ENCODE results near the gene TDRD7. TPM values are rescaled to one million over a fixed set of nuclear protein-coding genes. Genes with fewer than 3 reads are reported as not detected.

Gene TDRD7
- total and polyA plus RNA-seq, 2 of the 13 experiments (the other 11 are each of a cell fraction or from before 2014, with no cell fraction given): 9.8 to 15.5 TPM

DNA sequence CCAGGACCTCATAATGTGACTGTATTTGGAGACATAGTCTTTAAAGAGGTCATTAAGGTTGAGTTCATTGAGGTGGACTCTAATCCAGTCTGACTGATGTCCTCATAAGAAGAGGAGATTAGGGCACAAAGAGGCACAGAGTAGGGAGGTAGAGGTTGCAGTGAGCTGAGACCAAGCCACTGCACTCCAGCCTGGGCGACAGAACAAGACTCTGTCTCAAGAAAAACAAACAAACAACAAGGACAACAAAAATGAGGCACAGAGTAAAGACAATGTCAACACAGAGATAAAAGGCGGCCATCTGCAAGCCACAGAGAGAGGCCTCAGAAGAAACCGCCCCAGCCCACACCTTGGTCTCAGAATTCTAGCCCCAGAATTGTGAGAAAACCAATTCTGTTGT, 17.0 kb upstream of the TDRD7 start (continued):
- TF ChIP-seq ZSCAN22 (CRISPR knock-in tag; IDR thresholded peaks at IDR 0.05) (no peak), RAD51 (IDR thresholded peaks at IDR 0.05; ENCODE audit: borderline replicate concordance) (no peak), ONECUT2 (CRISPR knock-in tag; IDR thresholded peaks at IDR 0.05) (no peak), PAWR (CRISPR knock-in tag; IDR thresholded peaks at IDR 0.05; ENCODE audit: borderline replicate concordance) (no peak), PHF20 (CRISPR knock-in tag; IDR thresholded peaks at IDR 0.05) (no peak), ZNF331 (CRISPR knock-in tag; IDR thresholded peaks at IDR 0.05) (0 out of 2 replicates have a peak, but pooled peaks have one; percentile 28), KAT2B (IDR thresholded peaks at IDR 0.05; ENCODE audit: borderline replicate concordance, low read depth, low read length) (no peak), ZNF607 (CRISPR knock-in tag; IDR thresholded peaks at IDR 0.05; ENCODE audit: borderline replicate concordance) (no peak; the same call in 1 of the 2 replicates), SKI (IDR thresholded peaks at IDR 0.05; ENCODE audit: partially characterized antibody) (peak; percentile 60), ARNT2 (CRISPR knock-in tag; IDR thresholded peaks at IDR 0.05; ENCODE audit: low read depth) (no peak), TEAD2 (CRISPR knock-in tag; IDR thresholded peaks at IDR 0.05) (no peak), SUZ12 (IDR thresholded peaks at IDR 0.05; ENCODE audit: low read depth, low read length) (no peak), ZNF33A (CRISPR knock-in tag; IDR thresholded peaks at IDR 0.05; ENCODE audit: borderline replicate concordance) (no peak), ZNF761 (CRISPR knock-in tag; conservative IDR thresholded peaks at IDR 0.05) (no peak), SRY (CRISPR knock-in tag; IDR thresholded peaks at IDR 0.05) (no peak), ZNF615 (CRISPR knock-in tag; IDR thresholded peaks at IDR 0.05; ENCODE audit: borderline replicate concordance) (0 out of 2 replicates have a peak, but pooled peaks have one; percentile 70), GLI4 (CRISPR knock-in tag; IDR thresholded peaks at IDR 0.05; ENCODE audit: borderline replicate concordance) (no peak), ZNF616 (CRISPR knock-in tag; IDR thresholded peaks at IDR 0.05; ENCODE audit: low read depth) (no peak), BCL6 (CRISPR knock-in tag; IDR thresholded peaks at IDR 0.05) (peak; percentile 83), GTF3A (CRISPR knock-in tag; conservative IDR thresholded peaks at IDR 0.05) (no peak)
- TF ChIP-seq, protein P1, sequence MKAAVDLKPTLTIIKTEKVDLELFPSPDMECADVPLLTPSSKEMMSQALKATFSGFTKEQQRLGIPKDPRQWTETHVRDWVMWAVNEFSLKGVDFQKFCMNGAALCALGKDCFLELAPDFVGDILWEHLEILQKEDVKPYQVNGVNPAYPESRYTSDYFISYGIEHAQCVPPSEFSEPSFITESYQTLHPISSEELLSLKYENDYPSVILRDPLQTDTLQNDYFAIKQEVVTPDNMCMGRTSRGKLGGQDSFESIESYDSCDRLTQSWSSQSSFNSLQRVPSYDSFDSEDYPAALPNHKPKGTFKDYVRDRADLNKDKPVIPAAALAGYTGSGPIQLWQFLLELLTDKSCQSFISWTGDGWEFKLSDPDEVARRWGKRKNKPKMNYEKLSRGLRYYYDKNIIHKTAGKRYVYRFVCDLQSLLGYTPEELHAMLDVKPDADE (CRISPR knock-in tag; IDR thresholded peaks at IDR 0.05): no peak
- TF ChIP-seq, protein P2, sequence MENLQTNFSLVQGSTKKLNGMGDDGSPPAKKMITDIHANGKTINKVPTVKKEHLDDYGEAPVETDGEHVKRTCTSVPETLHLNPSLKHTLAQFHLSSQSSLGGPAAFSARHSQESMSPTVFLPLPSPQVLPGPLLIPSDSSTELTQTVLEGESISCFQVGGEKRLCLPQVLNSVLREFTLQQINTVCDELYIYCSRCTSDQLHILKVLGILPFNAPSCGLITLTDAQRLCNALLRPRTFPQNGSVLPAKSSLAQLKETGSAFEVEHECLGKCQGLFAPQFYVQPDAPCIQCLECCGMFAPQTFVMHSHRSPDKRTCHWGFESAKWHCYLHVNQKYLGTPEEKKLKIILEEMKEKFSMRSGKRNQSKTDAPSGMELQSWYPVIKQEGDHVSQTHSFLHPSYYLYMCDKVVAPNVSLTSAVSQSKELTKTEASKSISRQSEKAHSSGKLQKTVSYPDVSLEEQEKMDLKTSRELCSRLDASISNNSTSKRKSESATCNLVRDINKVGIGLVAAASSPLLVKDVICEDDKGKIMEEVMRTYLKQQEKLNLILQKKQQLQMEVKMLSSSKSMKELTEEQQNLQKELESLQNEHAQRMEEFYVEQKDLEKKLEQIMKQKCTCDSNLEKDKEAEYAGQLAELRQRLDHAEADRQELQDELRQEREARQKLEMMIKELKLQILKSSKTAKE (CRISPR knock-in tag; IDR thresholded peaks at IDR 0.05; ENCODE audit: borderline replicate concordance): no peak
- TF ChIP-seq, protein P3, sequence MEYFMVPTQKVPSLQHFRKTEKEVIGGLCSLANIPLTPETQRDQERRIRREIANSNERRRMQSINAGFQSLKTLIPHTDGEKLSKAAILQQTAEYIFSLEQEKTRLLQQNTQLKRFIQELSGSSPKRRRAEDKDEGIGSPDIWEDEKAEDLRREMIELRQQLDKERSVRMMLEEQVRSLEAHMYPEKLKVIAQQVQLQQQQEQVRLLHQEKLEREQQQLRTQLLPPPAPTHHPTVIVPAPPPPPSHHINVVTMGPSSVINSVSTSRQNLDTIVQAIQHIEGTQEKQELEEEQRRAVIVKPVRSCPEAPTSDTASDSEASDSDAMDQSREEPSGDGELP (IDR thresholded peaks at IDR 0.05; ENCODE audit: borderline replicate concordance, low read depth): peak; percentile 60; the same call in 1 of the 2 replicates
- TF ChIP-seq, protein P4, sequence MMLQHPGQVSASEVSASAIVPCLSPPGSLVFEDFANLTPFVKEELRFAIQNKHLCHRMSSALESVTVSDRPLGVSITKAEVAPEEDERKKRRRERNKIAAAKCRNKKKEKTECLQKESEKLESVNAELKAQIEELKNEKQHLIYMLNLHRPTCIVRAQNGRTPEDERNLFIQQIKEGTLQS (CRISPR knock-in tag; IDR thresholded peaks at IDR 0.05): no peak
- TF ChIP-seq, protein P5, sequence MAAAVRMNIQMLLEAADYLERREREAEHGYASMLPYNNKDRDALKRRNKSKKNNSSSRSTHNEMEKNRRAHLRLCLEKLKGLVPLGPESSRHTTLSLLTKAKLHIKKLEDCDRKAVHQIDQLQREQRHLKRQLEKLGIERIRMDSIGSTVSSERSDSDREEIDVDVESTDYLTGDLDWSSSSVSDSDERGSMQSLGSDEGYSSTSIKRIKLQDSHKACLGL (CRISPR knock-in tag; IDR thresholded peaks at IDR 0.05): no peak
- TF ChIP-seq, protein P6, sequence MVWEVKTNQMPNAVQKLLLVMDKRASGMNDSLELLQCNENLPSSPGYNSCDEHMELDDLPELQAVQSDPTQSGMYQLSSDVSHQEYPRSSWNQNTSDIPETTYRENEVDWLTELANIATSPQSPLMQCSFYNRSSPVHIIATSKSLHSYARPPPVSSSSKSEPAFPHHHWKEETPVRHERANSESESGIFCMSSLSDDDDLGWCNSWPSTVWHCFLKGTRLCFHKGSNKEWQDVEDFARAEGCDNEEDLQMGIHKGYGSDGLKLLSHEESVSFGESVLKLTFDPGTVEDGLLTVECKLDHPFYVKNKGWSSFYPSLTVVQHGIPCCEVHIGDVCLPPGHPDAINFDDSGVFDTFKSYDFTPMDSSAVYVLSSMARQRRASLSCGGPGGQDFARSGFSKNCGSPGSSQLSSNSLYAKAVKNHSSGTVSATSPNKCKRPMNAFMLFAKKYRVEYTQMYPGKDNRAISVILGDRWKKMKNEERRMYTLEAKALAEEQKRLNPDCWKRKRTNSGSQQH (CRISPR knock-in tag; IDR thresholded peaks at IDR 0.05; ENCODE audit: low read depth): no peak

Data from HepG2 (cell line).